DND-41 (cell line): Measurements from ENCODE around the gene GPATCH2.

Experiments
- EZH2 ChIP-seq: IDR thresholded peaks from 3 replicates; pipeline ENCODE4 v1.6.1; 2012; ENCODE audit warnings: borderline replicate concordance, low read depth, mild to moderate bottlenecking, moderate library complexity, low read length, inconsistent platforms; ENCODE audit not compliant: severe bottlenecking
- TF ChIP-seq, protein P1 (sequence below): IDR thresholded peaks from 2 replicates; pipeline ENCODE4 v1.5.1; 2012; ENCODE audit warnings: borderline replicate concordance, low read length, moderate library complexity, mild to moderate bottlenecking; ENCODE audit not compliant: poor library complexity, severe bottlenecking; ENCODE audit errors: extremely low read depth

DNA sequence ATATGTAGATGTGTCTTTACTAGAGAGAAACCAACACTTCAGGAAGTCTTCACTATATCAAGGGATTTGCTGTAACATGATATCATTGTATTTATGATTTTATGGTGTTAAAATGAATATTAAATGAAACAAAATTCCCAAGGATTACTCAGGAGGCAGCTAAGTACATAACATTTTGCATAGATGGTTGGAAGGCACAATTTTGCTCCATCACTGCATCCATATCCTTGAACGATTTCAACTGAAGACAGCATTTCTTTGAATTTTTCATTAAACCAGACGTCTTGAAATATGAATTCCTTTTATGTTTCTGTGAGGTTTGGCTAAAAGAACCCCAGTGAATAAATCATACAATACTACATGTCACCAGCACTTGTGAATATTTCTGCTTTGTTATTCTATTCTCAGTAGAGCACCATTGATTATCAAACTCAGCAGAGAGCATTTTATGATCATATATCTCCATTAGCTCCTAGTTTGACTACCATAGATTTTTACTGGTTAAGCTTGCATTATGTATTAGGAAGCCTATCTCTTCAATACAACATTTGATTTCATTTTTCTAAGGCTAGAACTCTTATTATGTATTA is 37.6 kb upstream of the GPATCH2 start:
- TF ChIP-seq, protein P1, sequence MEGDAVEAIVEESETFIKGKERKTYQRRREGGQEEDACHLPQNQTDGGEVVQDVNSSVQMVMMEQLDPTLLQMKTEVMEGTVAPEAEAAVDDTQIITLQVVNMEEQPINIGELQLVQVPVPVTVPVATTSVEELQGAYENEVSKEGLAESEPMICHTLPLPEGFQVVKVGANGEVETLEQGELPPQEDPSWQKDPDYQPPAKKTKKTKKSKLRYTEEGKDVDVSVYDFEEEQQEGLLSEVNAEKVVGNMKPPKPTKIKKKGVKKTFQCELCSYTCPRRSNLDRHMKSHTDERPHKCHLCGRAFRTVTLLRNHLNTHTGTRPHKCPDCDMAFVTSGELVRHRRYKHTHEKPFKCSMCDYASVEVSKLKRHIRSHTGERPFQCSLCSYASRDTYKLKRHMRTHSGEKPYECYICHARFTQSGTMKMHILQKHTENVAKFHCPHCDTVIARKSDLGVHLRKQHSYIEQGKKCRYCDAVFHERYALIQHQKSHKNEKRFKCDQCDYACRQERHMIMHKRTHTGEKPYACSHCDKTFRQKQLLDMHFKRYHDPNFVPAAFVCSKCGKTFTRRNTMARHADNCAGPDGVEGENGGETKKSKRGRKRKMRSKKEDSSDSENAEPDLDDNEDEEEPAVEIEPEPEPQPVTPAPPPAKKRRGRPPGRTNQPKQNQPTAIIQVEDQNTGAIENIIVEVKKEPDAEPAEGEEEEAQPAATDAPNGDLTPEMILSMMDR: no peak
- TF ChIP-seq EZH2: no peak
